HT-29 (cell line): ENCODE measurements around the gene LENG1. TPM values are rescaled to one million over a fixed set of nuclear protein-coding genes. Genes with fewer than 3 reads are reported as not detected.
"Not testable (repeated sequence)": the region's sequence is repeated elsewhere in the genome, so short reads cannot be mapped to it uniquely, and the experiment has no call there.

ENCODE experiments used
- DNase-seq: peaks from one replicate; pipeline ENCODE4 v3.0.0-alpha.2; 2015; ENCODE audit warnings: low spot score
- total RNA-seq: library from RNA; depleted of rRNA; stranded (reverse); fragments of >200 nt; shearing (Covaris generic); gene quantifications from 2 replicates; pipeline ENCODE4 v1.2.3, GENCODE V29; 2014

The LENG1 gene
- total RNA-seq, 1 experiment from 2014 or later, result 12.9 TPM

DNA sequence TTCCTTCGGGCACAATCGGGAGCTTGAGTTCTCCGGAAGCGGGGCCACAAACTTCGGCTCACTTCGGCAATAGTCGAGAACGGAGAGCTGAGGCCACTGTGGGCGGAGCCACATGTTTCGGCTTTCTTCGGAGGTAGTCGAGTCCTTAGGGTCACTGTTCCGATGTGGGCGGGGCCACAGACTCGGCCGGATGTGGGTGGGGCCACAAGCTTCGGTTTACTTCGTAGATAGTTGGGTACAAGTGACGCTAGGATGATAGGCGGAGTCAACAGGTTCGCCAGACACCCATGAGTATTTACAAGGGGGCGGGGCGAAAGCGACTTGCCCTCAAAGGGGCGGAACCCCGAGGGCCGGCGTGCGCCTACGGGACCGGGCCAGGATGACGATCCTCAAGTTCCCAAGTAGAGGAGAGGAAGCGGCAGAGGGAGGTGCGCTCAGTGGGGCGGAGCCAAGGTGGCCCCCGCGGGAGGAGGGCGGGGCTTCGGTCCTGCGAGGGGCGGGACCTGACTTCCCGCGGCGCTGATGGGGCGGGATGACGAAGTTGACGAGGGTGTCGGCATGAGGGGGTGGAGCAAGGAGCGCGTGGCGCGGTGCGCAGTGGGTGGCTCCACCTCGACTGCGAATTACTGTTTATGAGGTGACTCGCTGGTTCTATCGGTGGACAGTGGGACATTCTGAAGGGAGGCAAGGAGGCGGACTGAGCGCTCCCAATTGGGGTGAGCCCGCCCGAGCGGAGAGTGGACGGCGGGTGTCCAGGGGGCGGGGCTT, 30.4 kb upstream of the LENG1 start:
- peak; percentile 100 for DNase-seq

- DNase-seq, result no peak
Observed at GRCh38 chr19:54189145-54189734, 29.7 kb upstream of the LENG1 start, which contains the start of gene MBOAT7. Gene MBOAT7, minus strand, starts transcription at chr19:54189580. Its CDS starts 1,072 bp downstream, at chr19:54188508.

GRCh38 chr19:54188215-54188871, 28.8 kb upstream of the LENG1 start:
- DNase-seq, result peak; percentile 79

DNA sequence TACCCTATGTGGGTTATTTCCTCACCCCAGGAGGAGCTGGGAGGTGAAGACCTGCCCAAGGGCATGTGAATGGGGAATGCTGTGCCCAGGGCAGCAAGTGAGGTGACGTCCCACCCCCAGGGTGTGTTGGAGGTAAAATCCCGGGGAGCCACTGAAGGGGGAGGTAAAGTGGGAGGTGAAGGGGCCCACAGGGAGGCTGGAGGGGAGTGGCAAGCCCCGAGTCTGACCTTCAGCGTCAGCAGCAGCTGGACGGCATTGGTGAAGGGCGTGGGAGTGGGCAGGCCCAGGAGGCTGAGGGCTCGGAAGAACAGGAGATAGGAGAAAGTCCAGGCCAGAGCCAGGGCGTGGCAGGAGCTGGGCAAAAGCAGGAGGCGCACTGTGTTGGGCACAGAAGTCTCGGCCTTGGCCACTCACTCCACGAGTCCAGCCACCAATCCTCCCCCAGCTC, 27.4 kb upstream of the LENG1 start:
- no peak for DNase-seq

- no peak for DNase-seq
Observed at GRCh38 chr19:54186351-54186750, 26.8 kb upstream of the LENG1 start.

DNA sequence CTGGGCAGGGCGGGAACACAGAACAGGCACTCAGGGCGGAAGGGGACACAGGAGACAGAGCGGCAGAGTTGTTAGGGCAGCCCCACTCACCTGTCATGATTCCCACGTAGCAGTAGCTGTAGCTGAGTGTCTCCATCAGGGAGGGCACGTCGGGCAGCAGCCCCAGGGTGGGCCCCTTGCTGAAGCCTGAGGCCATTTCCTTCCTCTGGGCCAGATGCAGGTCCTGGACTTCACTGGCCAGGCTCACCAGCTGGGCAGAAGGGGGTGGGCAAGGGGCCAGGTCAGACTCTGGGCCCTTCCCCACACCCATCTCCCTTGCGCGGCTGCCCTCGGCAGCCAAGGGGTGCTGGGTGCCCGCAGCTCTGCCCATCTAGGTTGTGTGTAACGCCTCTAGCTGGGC, 23.9 kb upstream of the LENG1 start:
- DNase-seq, result no peak

DNA sequence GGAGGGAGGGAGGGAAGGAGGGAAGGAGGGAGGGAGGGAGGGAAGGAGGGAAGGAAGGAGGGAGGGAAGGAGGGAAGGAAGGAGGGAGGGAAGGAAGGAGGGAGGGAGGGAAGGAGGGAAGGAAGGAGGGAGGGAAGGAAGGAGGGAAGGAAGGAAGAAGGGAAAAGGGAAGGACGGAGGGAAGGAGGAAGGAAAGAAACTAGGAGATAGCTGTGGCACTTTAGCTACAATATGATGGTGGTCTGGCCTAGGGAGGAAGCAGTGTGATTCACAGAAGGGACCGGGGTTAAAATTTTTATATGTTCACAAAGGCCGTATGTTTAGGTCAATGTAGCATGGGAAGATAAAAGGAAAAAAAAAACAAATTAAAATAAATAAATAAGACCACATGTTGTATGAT, 22.4 kb upstream of the LENG1 start:
- not testable (repeated sequence) for DNase-seq

DNA sequence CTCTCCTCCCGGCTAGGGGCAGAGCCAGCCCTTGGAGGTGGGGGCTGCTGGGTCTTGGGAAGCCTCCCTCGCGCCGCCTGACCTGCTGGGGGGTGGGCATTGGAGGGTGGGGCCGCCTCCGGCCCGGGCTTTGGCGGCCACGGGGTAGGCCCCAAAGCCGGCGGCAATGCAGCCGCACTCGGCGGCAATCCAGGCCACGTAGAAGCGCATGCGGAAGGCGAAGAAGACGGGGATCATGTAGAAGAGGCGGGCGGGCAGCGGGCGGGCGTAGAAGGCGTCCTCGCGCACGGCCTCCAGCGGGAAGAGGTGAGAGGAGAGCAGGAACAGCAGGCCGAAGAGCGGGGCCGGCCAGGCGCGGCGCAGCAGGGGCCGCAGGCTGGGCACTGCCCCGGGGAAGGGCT, 21.2 kb upstream of the LENG1 start:
- DNase-seq, result no peak

- DNase-seq, result peak; percentile 99
Observed at GRCh38 chr19:54179921-54180461, 20.5 kb upstream of the LENG1 start.

- no peak for DNase-seq
Observed at GRCh38 chr19:54179262-54179852, 19.8 kb upstream of the LENG1 start.

- peak; percentile 63 for DNase-seq
Observed at GRCh38 chr19:54178581-54179261, 19.2 kb upstream of the LENG1 start.

DNA sequence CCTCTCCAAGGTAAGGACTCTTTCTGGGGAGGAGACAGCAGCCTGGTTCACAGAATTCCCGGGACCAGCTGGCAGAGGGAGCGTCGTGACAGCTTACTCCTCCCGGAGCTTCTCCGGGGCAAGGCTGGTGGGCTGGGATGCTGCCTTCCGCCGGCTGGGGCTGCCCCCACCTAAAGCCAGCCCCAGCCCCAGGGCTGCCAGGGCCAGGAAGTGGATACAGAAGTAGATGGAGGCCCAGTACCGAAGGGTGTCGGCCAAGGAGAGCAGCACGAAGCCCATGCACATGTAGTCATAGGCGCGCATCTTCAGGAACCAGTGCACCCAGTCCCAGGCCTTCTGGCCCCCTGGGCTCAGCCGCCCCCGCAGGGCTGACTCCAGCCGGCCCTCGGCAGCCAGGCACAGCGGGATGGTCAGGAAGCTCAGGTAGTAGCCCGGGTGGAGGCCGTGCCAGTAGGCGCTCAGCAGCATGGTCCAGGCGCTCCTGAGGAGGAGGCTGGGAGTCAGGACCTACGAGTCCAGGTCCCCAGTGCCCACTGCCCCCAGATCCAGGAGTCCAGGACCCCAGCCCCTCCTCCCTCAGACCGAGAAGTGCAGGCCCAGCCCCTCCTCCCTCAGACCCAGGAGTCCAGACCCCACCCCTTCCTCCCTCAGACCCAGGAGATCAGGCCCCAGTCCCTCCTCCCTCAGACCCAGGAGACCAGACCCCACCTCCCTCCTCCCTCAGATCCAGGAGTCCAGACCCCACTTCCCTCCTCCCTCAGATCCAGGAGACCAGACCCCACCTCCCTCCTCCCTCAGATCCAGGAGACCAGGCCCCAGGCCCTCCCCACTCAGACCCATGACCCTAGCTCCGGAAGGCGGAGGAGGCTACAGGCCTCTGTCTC, 14.7 kb upstream of the LENG1 start:
- DNase-seq, result no peak

DNA sequence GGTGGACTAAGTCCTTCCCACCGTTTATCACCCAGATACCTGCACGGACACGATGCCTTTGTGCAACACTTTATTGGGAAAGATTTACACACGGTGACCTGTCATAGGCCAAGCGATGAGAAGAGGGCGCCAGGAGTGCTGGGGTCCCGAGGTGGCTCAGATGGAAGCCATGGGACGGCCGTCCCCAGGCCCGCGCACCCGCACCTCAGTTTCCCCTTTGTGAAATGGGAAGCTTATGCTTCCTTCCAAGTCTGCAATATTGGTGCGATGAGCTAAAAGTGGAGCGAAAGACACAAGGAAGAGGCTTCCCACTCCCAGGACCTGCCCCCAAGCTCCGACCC, 13.8 kb upstream of the LENG1 start:
- DNase-seq, result no peak

- DNase-seq, result peak; percentile 98
Observed at GRCh38 chr19:54172471-54173358, 13.2 kb upstream of the LENG1 start, which contains the start of gene TMC4. Gene TMC4, minus strand, starts transcription at chr19:54173160. Its CDS starts 43 bp downstream, at chr19:54173117.

DNA sequence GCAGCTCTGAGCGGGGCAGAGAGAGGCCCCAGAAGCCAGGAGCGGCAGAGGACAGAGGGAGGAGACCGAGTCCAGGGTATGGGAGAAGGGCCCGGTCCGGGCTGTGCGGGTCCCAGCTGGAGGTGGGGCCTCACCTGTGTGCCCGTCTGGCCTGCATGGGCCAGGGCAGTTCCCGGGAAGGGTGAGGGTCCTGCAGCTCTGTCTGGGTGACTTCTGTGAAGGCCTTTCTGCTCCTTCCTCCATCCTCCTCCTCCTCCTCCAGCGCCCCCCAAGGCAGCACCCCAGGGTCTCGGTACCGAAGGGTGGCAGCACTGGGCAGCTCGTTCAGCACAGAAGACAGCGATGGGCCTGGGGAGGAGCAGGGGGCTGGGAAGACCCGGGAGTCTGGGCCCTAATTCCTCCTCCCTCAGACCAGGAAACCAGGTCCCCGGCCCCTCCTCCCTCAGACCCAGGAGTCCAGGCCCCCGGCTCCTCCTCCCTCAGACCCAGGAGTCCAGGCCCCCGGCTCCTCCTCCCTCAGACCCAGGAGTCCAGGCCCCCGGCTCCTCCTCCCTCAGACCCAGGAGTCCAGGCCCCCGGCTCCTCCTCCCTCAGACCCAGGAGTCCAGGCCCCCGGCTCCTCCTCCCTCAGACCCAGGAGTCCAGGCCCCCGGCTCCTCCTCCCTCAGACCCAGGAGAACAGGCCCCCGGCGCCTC, 12.4 kb upstream of the LENG1 start:
- DNase-seq, result not testable (repeated sequence)

DNA sequence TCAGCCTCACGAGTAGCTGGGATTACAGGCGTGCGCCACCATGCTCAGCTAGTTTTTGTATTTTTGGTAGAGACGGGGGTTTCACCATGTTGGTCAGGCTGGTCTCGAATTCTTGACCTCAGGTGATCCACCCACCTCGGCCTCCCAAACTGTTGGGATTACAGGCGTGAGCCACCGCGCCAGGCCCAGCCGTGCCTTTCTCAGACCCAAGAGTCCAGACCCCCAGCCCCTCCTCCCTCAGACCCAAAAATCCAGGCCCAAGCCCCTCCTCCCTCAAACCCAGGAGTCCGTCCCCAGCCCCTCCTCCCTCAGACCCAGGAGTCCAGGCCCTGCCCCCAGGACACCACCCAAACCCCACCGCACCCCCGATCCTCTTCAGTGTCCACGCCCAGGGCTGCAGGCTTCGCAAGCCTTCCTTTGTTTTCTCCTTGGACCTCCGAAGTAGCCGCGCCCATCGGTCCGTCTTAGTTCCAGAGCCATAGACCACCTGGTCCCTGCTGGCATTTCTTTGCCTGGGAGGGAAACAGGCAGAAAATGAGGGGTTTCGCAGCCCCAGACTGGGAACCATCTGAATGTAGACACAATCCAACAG, 9.7 kb upstream of the LENG1 start:
- DNase-seq, result no peak

GRCh38 chr19:54168174-54168917, 8.8 kb upstream of the LENG1 start:
- DNase-seq, result peak; percentile 98

GRCh38 chr19:54165222-54165621, 5.7 kb upstream of the LENG1 start:
- DNase-seq, result no peak
